ENCODE measurements around the gene BEST1. TPM values are rescaled to one million over a fixed set of nuclear protein-coding genes. Genes with fewer than 3 reads are reported as not detected.

The BEST1 gene
- total RNA-seq (2.0 TPM), polyA plus RNA-seq (6.7 TPM)

GRCh38 chr11:61950035-61950547 lies at the start of gene BEST1:
Gene BEST1, plus strand, starts transcription at chr11:61950351. Its CDS starts 1,456 bp downstream, at chr11:61951807.
- Histone ChIP-seq H3K4me3 (ENCODE audit: low read depth, low read length) (no peak within 1 kb of the TSS), H3K4me1 (ENCODE audit: insufficient read depth) (no peaks in the 10 kb centered on the region), H3K27ac (ENCODE audit: low read depth) (no peak within 1 kb of the TSS), H3K36me3 (ENCODE audit: insufficient read depth) (no peaks in the 10 kb centered on the region)
- 87% methylated on average over 8 of the region's 8 CpGs for WGBS
- no peak for DNase-seq (ENCODE audit: extremely low spot score)

- Histone ChIP-seq H3K36me3 (ENCODE audit: insufficient read depth) (no peaks in the 10 kb centered on the region), H3K4me3 (ENCODE audit: low read depth, low read length) (no peak overlapping the region), H3K4me1 (ENCODE audit: insufficient read depth) (no peaks in the 10 kb centered on the region), H3K27ac (ENCODE audit: low read depth) (no peak overlapping the region)
- 86% methylated on average over 10 of the region's 10 CpGs for WGBS
- DNase-seq (ENCODE audit: extremely low spot score): no peak
Measured at GRCh38 chr11:61901397-61901796, 48.8 kb upstream of the BEST1 start.

GRCh38 chr11:61902313-61902712 lies 47.8 kb upstream of the BEST1 start:
- H3K4me3 ChIP-seq (ENCODE audit: low read depth, low read length): no peak overlapping the region

GRCh38 chr11:61903845-61904244 lies 46.3 kb upstream of the BEST1 start:
- no peak for DNase-seq (ENCODE audit: extremely low spot score)
- 97% methylated on average over 3 of the region's 3 CpGs for WGBS
- Histone ChIP-seq H3K36me3 (ENCODE audit: insufficient read depth) (no peaks in the 10 kb centered on the region), H3K4me3 (ENCODE audit: low read depth, low read length) (no peak overlapping the region), H3K27ac (ENCODE audit: low read depth) (no peak overlapping the region), H3K4me1 (ENCODE audit: insufficient read depth) (no peaks in the 10 kb centered on the region)

More at GRCh38 chr11:61902313-61902712, 47.8 kb upstream of the BEST1 start:
- Histone ChIP-seq H3K36me3 (ENCODE audit: insufficient read depth) (no peaks in the 10 kb centered on the region), H3K4me1 (ENCODE audit: insufficient read depth) (no peaks in the 10 kb centered on the region), H3K27ac (ENCODE audit: low read depth) (no peak overlapping the region)
- DNase-seq (ENCODE audit: extremely low spot score): no peak
- WGBS: 87% methylated on average over 11 of the region's 11 CpGs

- Histone ChIP-seq H3K4me3 (ENCODE audit: low read depth, low read length) (no peak overlapping the region), H3K4me1 (ENCODE audit: insufficient read depth) (no peaks in the 10 kb centered on the region), H3K36me3 (ENCODE audit: insufficient read depth) (no peaks in the 10 kb centered on the region), H3K27ac (ENCODE audit: low read depth) (no peak overlapping the region)
- DNase-seq (ENCODE audit: extremely low spot score): no peak
- WGBS: 56% methylated on average over 19 of the region's 19 CpGs
Measured at GRCh38 chr11:61904539-61905048, 45.6 kb upstream of the BEST1 start.

- Histone ChIP-seq H3K27ac (ENCODE audit: low read depth) (no peak overlapping the region), H3K4me3 (ENCODE audit: low read depth, low read length) (no peak overlapping the region), H3K36me3 (ENCODE audit: insufficient read depth) (no peaks in the 10 kb centered on the region), H3K4me1 (ENCODE audit: insufficient read depth) (no peaks in the 10 kb centered on the region)
- no peak for DNase-seq (ENCODE audit: extremely low spot score)
- WGBS: 90% methylated on average over 13 of the region's 13 CpGs
Measured at GRCh38 chr11:61905067-61905696, 45.0 kb upstream of the BEST1 start.

- no peak for DNase-seq (ENCODE audit: extremely low spot score)
- 88% methylated on average over 14 of the region's 14 CpGs for WGBS
- Histone ChIP-seq H3K27ac (ENCODE audit: low read depth) (no peak overlapping the region), H3K36me3 (ENCODE audit: insufficient read depth) (no peaks in the 10 kb centered on the region), H3K4me1 (ENCODE audit: insufficient read depth) (no peaks in the 10 kb centered on the region), H3K4me3 (ENCODE audit: low read depth, low read length) (no peak overlapping the region)
Measured at GRCh38 chr11:61905801-61906521, 44.2 kb upstream of the BEST1 start.

- H3K36me3 ChIP-seq (ENCODE audit: insufficient read depth): no peaks in the 10 kb centered on the region
Measured at GRCh38 chr11:61906522-61906909, 43.6 kb upstream of the BEST1 start.

GRCh38 chr11:61907282-61907681 lies 42.9 kb upstream of the BEST1 start:
- 91% methylated on average over 19 of the region's 19 CpGs for WGBS
- DNase-seq (ENCODE audit: extremely low spot score): no peak
- H3K4me1 ChIP-seq (ENCODE audit: insufficient read depth): no peaks in the 10 kb centered on the region
- no peak overlapping the region for H3K4me3 ChIP-seq (ENCODE audit: low read depth, low read length)
- H3K36me3 ChIP-seq (ENCODE audit: insufficient read depth): no peaks in the 10 kb centered on the region
- H3K27ac ChIP-seq (ENCODE audit: low read depth): no peak overlapping the region

More at GRCh38 chr11:61906522-61906909, 43.6 kb upstream of the BEST1 start:
- no peak for DNase-seq (ENCODE audit: extremely low spot score)
- Histone ChIP-seq H3K4me1 (ENCODE audit: insufficient read depth) (no peaks in the 10 kb centered on the region), H3K27ac (ENCODE audit: low read depth) (no peak overlapping the region), H3K4me3 (ENCODE audit: low read depth, low read length) (no peak overlapping the region)
- 86% methylated on average over 14 of the region's 14 CpGs for WGBS

- Histone ChIP-seq H3K4me1 (ENCODE audit: insufficient read depth) (no peaks in the 10 kb centered on the region), H3K4me3 (ENCODE audit: low read depth, low read length) (no peak overlapping the region)
- DNase-seq (ENCODE audit: extremely low spot score): no peak
Measured at GRCh38 chr11:61907871-61908729, 42.1 kb upstream of the BEST1 start.

GRCh38 chr11:61908730-61909316 lies 41.3 kb upstream of the BEST1 start:
- no peaks in the 10 kb centered on the region for H3K36me3 ChIP-seq (ENCODE audit: insufficient read depth)
- no peak overlapping the region for H3K4me3 ChIP-seq (ENCODE audit: low read depth, low read length)
- DNase-seq (ENCODE audit: extremely low spot score): no peak
- no peaks in the 10 kb centered on the region for H3K4me1 ChIP-seq (ENCODE audit: insufficient read depth)
- 46% methylated on average over 10 of the region's 10 CpGs for WGBS
- no peak overlapping the region for H3K27ac ChIP-seq (ENCODE audit: low read depth)

More at GRCh38 chr11:61907871-61908729, 42.1 kb upstream of the BEST1 start:
- WGBS: 90% methylated on average over 21 of the region's 21 CpGs
- no peaks in the 10 kb centered on the region for H3K36me3 ChIP-seq (ENCODE audit: insufficient read depth)
- no peak overlapping the region for H3K27ac ChIP-seq (ENCODE audit: low read depth)

- Histone ChIP-seq H3K4me1 (ENCODE audit: insufficient read depth) (no peaks in the 10 kb centered on the region), H3K27ac (ENCODE audit: low read depth) (no peak overlapping the region), H3K4me3 (ENCODE audit: low read depth, low read length) (no peak overlapping the region), H3K36me3 (ENCODE audit: insufficient read depth) (no peaks in the 10 kb centered on the region)
- 68% methylated on average over 13 of the region's 13 CpGs for WGBS
- no peak for DNase-seq (ENCODE audit: extremely low spot score)
Measured at GRCh38 chr11:61910187-61911127, 39.7 kb upstream of the BEST1 start.
